Smooth muscle cell (in vitro differentiated cells): ENCODE results near the gene PEX7. TPM values are rescaled to one million over a fixed set of nuclear protein-coding genes. Genes with fewer than 3 reads are reported as not detected.

Experiments
- DNase-seq: peaks from one replicate; lab custom pipeline; 2025; ENCODE audit not compliant: unreplicated experiment; lab: John Stamatoyannopoulos, UW
- H2AFZ ChIP-seq: fragments of 200-600 bp; sonication (generic); 2 replicates; pipeline ENCODE4 v1.6.0; 2016; ENCODE audit warnings: antibody characterized with exemption, low read depth, mild to moderate bottlenecking
- H3F3A ChIP-seq: fragments of 200-600 bp; sonication (generic); 2 replicates; pipeline ENCODE4 v1.6.0; 2017; ENCODE audit warnings: antibody characterized with exemption, low read depth
- H3K27ac ChIP-seq: fragments of 200-600 bp; sonication (generic); 2 replicates; pipeline ENCODE4 v1.5.1; 2016; ENCODE audit warnings: low read depth, mild to moderate bottlenecking
- H3K27me3 ChIP-seq: fragments of 200-600 bp; sonication (generic); 2 replicates; pipeline ENCODE4 v1.6.1; 2016; ENCODE audit warnings: low read depth, mild to moderate bottlenecking
- H3K36me3 ChIP-seq: fragments of 200-600 bp; sonication (generic); 2 replicates; pipeline ENCODE4 v1.5.1; 2016; ENCODE audit warnings: low read depth
- H3K4me1 ChIP-seq: fragments of 200-600 bp; sonication (generic); 2 replicates; pipeline ENCODE4 v1.5.1; 2016; ENCODE audit warnings: low read depth
- H3K4me2 ChIP-seq: fragments of 200-600 bp; sonication (generic); 2 replicates; pipeline ENCODE4 v1.6.0; 2016; ENCODE audit warnings: mild to moderate bottlenecking
- H3K4me3 ChIP-seq: fragments of 200-600 bp; sonication (generic); 2 replicates; pipeline ENCODE4 v1.5.1; 2016; ENCODE audit warnings: mild to moderate bottlenecking
- H3K79me2 ChIP-seq: fragments of 200-600 bp; sonication (generic); 2 replicates; pipeline ENCODE4 v1.6.0; 2016; ENCODE audit warnings: low read depth, mild to moderate bottlenecking
- H3K9ac ChIP-seq: fragments of 200-600 bp; sonication (generic); 2 replicates; pipeline ENCODE4 v1.6.0; 2016; ENCODE audit warnings: low read depth
- H3K9me3 ChIP-seq: fragments of 200-600 bp; sonication (generic); replicated peaks from 2 replicates; pipeline ENCODE4 v1.5.1; 2016; ENCODE audit warnings: low read depth
- H4K20me1 ChIP-seq: fragments of 200-600 bp; sonication (generic); 2 replicates; pipeline ENCODE4 v1.6.0; 2016; ENCODE audit warnings: low read depth
- whole genome bisulfite sequencing: methylation state at CpG from one replicate; pipeline ENCODE4 v1.1.7; 2016; ENCODE audit warnings: low lambda C conversion rate; 5-methylcytosine and 5-hydroxymethylcytosine counted together
- polyA plus RNA-seq: library from polyadenylated mRNA; unstranded; fragments of >200 nt; fragmentation: Nextera tagmentation; extraction: Ambion mirVana; gene quantifications from 2 replicates; pipeline ENCODE4 v1.2.1, GENCODE V29; 2016
- total RNA-seq: library from RNA; depleted of rRNA; stranded (reverse); fragments of >200 nt; gene quantifications from 2 replicates; pipeline ENCODE4 v1.2.3, GENCODE V29; 2014
- TF ChIP-seq, protein P1 (sequence below): fragments of 200-600 bp; sonication (generic); IDR thresholded peaks from 2 replicates; pipeline ENCODE4 v1.5.1; 2017; ENCODE audit warnings: borderline replicate concordance, mild to moderate bottlenecking, antibody characterized with exemption; ENCODE audit not compliant: insufficient read depth, poor library complexity, severe bottlenecking

Gene PEX7
- total and polyA plus RNA-seq, 2 experiments from 2014 or later, result 10.3 to 14.4 TPM

DNA sequence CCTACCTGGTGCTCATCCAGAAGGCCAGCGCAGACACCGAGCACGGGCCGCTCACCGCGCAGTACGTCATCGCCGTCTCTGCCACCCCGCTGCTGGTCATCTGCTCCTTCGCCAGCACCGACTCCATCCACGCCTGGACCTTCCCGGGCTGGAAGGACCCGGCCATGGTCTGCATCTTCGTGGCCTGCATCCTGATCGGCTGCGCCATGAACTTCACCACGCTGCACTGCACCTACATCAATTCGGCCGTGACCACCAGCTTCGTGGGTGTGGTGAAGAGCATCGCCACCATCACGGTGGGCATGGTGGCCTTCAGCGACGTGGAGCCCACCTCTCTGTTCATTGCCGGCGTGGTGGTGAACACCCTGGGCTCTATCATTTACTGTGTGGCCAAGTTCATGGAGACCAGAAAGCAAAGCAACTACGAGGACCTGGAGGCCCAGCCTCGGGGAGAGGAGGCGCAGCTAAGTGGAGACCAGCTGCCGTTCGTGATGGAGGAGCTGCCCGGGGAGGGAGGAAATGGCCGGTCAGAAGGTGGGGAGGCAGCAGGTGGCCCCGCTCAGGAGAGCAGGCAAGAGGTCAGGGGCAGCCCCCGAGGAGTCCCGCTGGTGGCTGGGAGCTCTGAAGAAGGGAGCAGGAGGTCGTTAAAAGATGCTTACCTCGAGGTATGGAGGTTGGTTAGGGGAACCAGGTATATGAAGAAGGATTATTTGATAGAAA lies 101.7 kb downstream of the PEX7 start:
- Histone ChIP-seq H3K4me3 (no peak overlapping the region), H3K27ac (no peak overlapping the region), H3K27me3 (peaks cover 79% of the 10 kb centered on the region), H3F3A (no peaks in the 10 kb centered on the region), H3K9me3 (no peaks in the 10 kb centered on the region), H3K9ac (no peak overlapping the region), H3K4me2 (no peak overlapping the region), H3K79me2 (no peaks in the 10 kb centered on the region), H4K20me1 (no peaks in the 10 kb centered on the region), H3K36me3 (no peaks in the 10 kb centered on the region), H2AFZ (no peak overlapping the region), H3K4me1 (peaks cover 18% of the 10 kb centered on the region)
- WGBS, result 89% methylated on average over 40 of the region's 40 CpGs
- no peak for DNase-seq
- TF ChIP-seq, protein P1, sequence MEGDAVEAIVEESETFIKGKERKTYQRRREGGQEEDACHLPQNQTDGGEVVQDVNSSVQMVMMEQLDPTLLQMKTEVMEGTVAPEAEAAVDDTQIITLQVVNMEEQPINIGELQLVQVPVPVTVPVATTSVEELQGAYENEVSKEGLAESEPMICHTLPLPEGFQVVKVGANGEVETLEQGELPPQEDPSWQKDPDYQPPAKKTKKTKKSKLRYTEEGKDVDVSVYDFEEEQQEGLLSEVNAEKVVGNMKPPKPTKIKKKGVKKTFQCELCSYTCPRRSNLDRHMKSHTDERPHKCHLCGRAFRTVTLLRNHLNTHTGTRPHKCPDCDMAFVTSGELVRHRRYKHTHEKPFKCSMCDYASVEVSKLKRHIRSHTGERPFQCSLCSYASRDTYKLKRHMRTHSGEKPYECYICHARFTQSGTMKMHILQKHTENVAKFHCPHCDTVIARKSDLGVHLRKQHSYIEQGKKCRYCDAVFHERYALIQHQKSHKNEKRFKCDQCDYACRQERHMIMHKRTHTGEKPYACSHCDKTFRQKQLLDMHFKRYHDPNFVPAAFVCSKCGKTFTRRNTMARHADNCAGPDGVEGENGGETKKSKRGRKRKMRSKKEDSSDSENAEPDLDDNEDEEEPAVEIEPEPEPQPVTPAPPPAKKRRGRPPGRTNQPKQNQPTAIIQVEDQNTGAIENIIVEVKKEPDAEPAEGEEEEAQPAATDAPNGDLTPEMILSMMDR, result no peak

DNA sequence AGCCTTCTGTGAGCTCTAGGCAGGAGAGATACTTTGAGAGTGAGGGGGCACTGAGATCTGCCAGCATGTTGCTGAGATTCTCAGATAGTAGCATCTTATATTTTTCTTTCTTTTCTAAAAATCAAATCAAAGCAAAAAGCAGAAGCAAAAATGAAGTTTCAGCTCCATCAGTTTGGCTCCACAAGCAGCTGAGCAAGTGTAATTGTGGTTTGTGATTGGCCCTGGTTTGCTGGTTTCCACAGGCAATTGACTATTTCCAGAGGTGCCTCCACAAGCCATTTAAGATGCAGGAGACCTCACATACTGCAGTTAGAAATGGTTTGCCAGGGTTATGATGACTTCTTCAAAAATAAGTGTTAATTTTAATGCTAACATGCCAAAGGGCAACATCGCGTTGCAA lies 104.0 kb downstream of the PEX7 start:
- Histone ChIP-seq H3F3A (no peaks in the 10 kb centered on the region), H3K4me3 (no peak overlapping the region), H3K27me3 (peaks cover 63% of the 10 kb centered on the region), H3K4me1 (peaks cover 6% of the 10 kb centered on the region), H3K9me3 (no peaks in the 10 kb centered on the region), H3K79me2 (no peaks in the 10 kb centered on the region), H4K20me1 (no peaks in the 10 kb centered on the region), H3K27ac (no peak overlapping the region), H2AFZ (no peak overlapping the region), H3K4me2 (no peak overlapping the region), H3K9ac (no peak overlapping the region), H3K36me3 (no peaks in the 10 kb centered on the region)
- TF ChIP-seq, protein P1, result no peak
- no peak for DNase-seq
- 91% methylated on average over 2 of the region's 2 CpGs for WGBS

DNA sequence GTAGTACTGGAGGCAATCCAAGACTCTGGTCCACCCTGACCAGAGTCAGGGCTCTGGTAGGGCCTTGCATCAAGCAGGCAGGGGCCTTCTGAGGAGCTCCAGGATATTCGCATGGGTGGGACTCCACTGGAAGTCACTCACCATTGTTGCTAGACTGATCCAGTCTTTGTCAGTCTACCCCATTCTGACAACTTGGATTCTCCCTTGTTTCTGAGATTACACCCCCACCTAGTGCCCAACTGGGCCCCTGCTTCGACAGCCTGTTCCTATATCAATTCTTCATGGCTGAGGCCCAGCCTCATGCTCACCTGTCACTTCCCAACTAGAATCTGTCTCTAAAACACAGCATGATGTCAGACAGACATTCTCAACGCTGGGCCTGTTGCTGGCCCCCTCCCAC lies 104.9 kb downstream of the PEX7 start:
- Histone ChIP-seq H3F3A (no peaks in the 10 kb centered on the region), H3K9ac (no peak overlapping the region), H2AFZ (no peak overlapping the region), H3K4me1 (peaks cover 3% of the 10 kb centered on the region), H3K79me2 (no peaks in the 10 kb centered on the region), H3K9me3 (no peaks in the 10 kb centered on the region), H3K4me2 (no peak overlapping the region), H3K4me3 (no peak overlapping the region), H3K36me3 (no peaks in the 10 kb centered on the region), H3K27ac (no peak overlapping the region), H4K20me1 (no peaks in the 10 kb centered on the region), H3K27me3 (peaks cover 58% of the 10 kb centered on the region)
- TF ChIP-seq, protein P1, result peak; percentile 3
- WGBS, result 70% methylated on average over 3 of the region's 3 CpGs
- DNase-seq, result no peak

DNA sequence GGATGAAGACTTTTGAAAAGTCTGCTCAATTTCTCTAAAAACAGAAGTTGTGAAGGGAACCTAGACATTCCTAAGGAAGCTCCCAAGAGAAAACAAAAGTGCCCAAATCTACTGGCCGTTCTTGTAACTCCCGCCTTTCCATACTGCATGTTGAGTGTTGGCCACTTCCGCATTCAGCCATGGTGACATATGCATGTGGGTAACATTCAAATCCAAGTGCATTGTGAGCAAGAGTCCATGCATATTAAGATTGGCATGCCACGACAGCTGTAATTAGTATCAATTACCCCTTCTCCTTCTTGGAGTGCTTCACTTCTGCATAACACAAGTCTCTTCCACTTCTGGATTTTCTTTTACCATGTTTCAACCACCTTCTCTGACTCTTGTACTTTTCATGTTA lies 108.1 kb downstream of the PEX7 start:
- no peak overlapping the region for H3K9ac ChIP-seq
- TF ChIP-seq, protein P1, result no peak
- no peaks in the 10 kb centered on the region for H3K79me2 ChIP-seq
- no peak overlapping the region for H3K4me2 ChIP-seq
- H3K4me3 ChIP-seq, result no peak overlapping the region
- no peak overlapping the region for H3K27ac ChIP-seq
- H3K9me3 ChIP-seq, result no peaks in the 10 kb centered on the region
- DNase-seq, result no peak
- H3K36me3 ChIP-seq, result no peaks in the 10 kb centered on the region
- H2AFZ ChIP-seq, result no peak overlapping the region
- no peaks in the 10 kb centered on the region for H3K4me1 ChIP-seq
- no peaks in the 10 kb centered on the region for H3F3A ChIP-seq
- 93% methylated on average over 4 of the region's 4 CpGs for WGBS
- peaks cover 32% of the 10 kb centered on the region for H3K27me3 ChIP-seq
- H4K20me1 ChIP-seq, result no peaks in the 10 kb centered on the region
